Erythroblast (primary cell): Measurements from ENCODE around the gene ATXN8OS.

Experiments
- GATA1 ChIP-seq: IDR thresholded peaks from 2 replicates; pipeline ENCODE4 v1.6.1; 2011; ENCODE audit warnings: low read depth, mild to moderate bottlenecking, control low read depth, low read length, moderate library complexity
- POLR2A ChIP-seq: IDR thresholded peaks from 2 replicates; pipeline ENCODE4 v1.6.1; 2011; ENCODE audit warnings: mild to moderate bottlenecking, low read length

GRCh38 chr13:70107498-70108281, at the start of gene ATXN8OS:
- TF ChIP-seq POLR2A, result no peak
- no peak for TF ChIP-seq GATA1
